GM12873 (cell line): ENCODE data around the gene KIF6.

Source experiments
- CTCF ChIP-seq: IDR thresholded peaks from 2 replicates; pipeline ENCODE4 v1.5.1; 2012; ENCODE audit warnings: low read depth, mild to moderate bottlenecking, moderate library complexity, low read length, control low read depth; ENCODE audit not compliant: insufficient read depth; ENCODE audit errors: missing control alignments

The KIF6 gene

GRCh38 chr6:39320363-39320984, 404.7 kb downstream of the KIF6 start:
- no peak for TF ChIP-seq CTCF

- TF ChIP-seq CTCF, result no peak
Measured at GRCh38 chr6:39319621-39320362, 405.4 kb downstream of the KIF6 start.

GRCh38 chr6:39317256-39317655, 408.0 kb downstream of the KIF6 start:
- no peak for TF ChIP-seq CTCF

GRCh38 chr6:39314273-39314795, 410.9 kb downstream of the KIF6 start, which contains the start of gene KCNK17:
KCNK17 (minus strand) TSS chr6:39314419; CDS start chr6:39314320, 99 bp downstream.
- TF ChIP-seq CTCF, result no peak

- no peak for TF ChIP-seq CTCF
Measured at GRCh38 chr6:39313526-39314272, 411.5 kb downstream of the KIF6 start.

- TF ChIP-seq CTCF, result no peak
Measured at GRCh38 chr6:39312912-39313525, 412.2 kb downstream of the KIF6 start.
